GM20431 (cell line): ENCODE results near the gene KIF26B.

Experiments
- in situ Hi-C: fragments of 300-500 bp; cut with MseI, MboI; formaldehyde crosslinking; loops from one replicate; pipeline ENCODE4 v1.15.0; 2020; ENCODE audit warnings: low sequenced_read_pairs; ENCODE audit not compliant: unreplicated experiment

The KIF26B gene

GRCh38 chr1:245261786-245262185 lies 107.0 kb downstream of the KIF26B start:
- in situ Hi-C loops, result no loop called here

GRCh38 chr1:245263529-245264095 lies 108.8 kb downstream of the KIF26B start:
- in situ Hi-C loops, result no loop called here

- in situ Hi-C loops, result no loop called here
These were observed 109.4 kb downstream of the KIF26B start for GRCh38 chr1:245264226-245264625.

- in situ Hi-C loops, result no loop called here
These were observed 111.3 kb downstream of the KIF26B start for GRCh38 chr1:245266105-245266504.

- in situ Hi-C loops, result no loop called here
These were observed 115.3 kb downstream of the KIF26B start for GRCh38 chr1:245270063-245270462.

GRCh38 chr1:245270972-245271371 lies 116.2 kb downstream of the KIF26B start:
- in situ Hi-C loops, result no loop called here

GRCh38 chr1:245272676-245273075 lies 117.9 kb downstream of the KIF26B start:
- in situ Hi-C loops, result no loop called here

GRCh38 chr1:245276445-245276844 lies 121.7 kb downstream of the KIF26B start:
- in situ Hi-C loops, result no loop called here

- in situ Hi-C loops, result no loop called here
These were observed 122.5 kb downstream of the KIF26B start for GRCh38 chr1:245277276-245277675.

GRCh38 chr1:245278846-245279245 lies 124.1 kb downstream of the KIF26B start:
- in situ Hi-C loops, result no loop called here

- in situ Hi-C loops, result no loop called here
These were observed 124.6 kb downstream of the KIF26B start for GRCh38 chr1:245279346-245279745.

- in situ Hi-C loops, result no loop called here
These were observed 128.2 kb downstream of the KIF26B start for GRCh38 chr1:245283001-245283400.

- in situ Hi-C loops, result no loop called here
These were observed 130.4 kb downstream of the KIF26B start for GRCh38 chr1:245285168-245285567.

GRCh38 chr1:245288796-245289195 lies 134.0 kb downstream of the KIF26B start:
- in situ Hi-C loops, result no loop called here

GRCh38 chr1:245290836-245291235 lies 136.1 kb downstream of the KIF26B start:
- in situ Hi-C loops, result no loop called here

- in situ Hi-C loops, result no loop called here
These were observed 136.6 kb downstream of the KIF26B start for GRCh38 chr1:245291351-245291750.

GRCh38 chr1:245292141-245292540 lies 137.4 kb downstream of the KIF26B start:
- in situ Hi-C loops, result no loop called here

GRCh38 chr1:245292553-245292952 lies 137.8 kb downstream of the KIF26B start:
- in situ Hi-C loops, result no loop called here

- in situ Hi-C loops, result no loop called here
These were observed 139.2 kb downstream of the KIF26B start for GRCh38 chr1:245294020-245294419.

GRCh38 chr1:245298781-245299180 lies 144.0 kb downstream of the KIF26B start:
- in situ Hi-C loops, result no loop called here

- in situ Hi-C loops, result no loop called here
These were observed 146.4 kb downstream of the KIF26B start for GRCh38 chr1:245301162-245301580.

GRCh38 chr1:245301921-245302320 lies 147.1 kb downstream of the KIF26B start:
- in situ Hi-C loops, result no loop called here

- in situ Hi-C loops, result no loop called here
These were observed 149.9 kb downstream of the KIF26B start for GRCh38 chr1:245304698-245305097.
